ENCODE results near the gene MAPK8IP2.

MAPK8IP2 gene

GRCh38 chr22:50602338-50602700 lies 1.7 kb downstream of the MAPK8IP2 start:
- H3K9me3 ChIP-seq (ENCODE audit: severe bottlenecking) = no peaks in the 10 kb centered on the region
- peaks cover 35% of the 10 kb centered on the region for H3K27me3 ChIP-seq (ENCODE audit: insufficient read depth, poor library complexity, severe bottlenecking)
- no peaks in the 10 kb centered on the region for H3K4me1 ChIP-seq (ENCODE audit: insufficient read depth, poor library complexity, severe bottlenecking)
- DNase-seq (ENCODE audit: low spot score) (no peak), ATAC-seq (ENCODE audit: low read depth) (no peak)
- H3K27ac ChIP-seq (ENCODE audit: poor library complexity, severe bottlenecking) = no peak overlapping the region
- TF ChIP-seq CTCF (IDR thresholded peaks at IDR 0.05; ENCODE audit: poor library complexity, severe bottlenecking) = no peak
- no peak overlapping the region for H3K4me3 ChIP-seq (ENCODE audit: severe bottlenecking)
- no peaks in the 10 kb centered on the region for H3K36me3 ChIP-seq (ENCODE audit: low read depth)

- no peaks in the 10 kb centered on the region for H3K4me1 ChIP-seq (ENCODE audit: insufficient read depth, poor library complexity, severe bottlenecking)
- no peak overlapping the region for H3K4me3 ChIP-seq (ENCODE audit: severe bottlenecking)
- peaks cover 35% of the 10 kb centered on the region for H3K27me3 ChIP-seq (ENCODE audit: insufficient read depth, poor library complexity, severe bottlenecking)
- ATAC-seq (ENCODE audit: low read depth) (no peak), DNase-seq (ENCODE audit: low spot score) (peak; percentile 54)
- H3K9me3 ChIP-seq (ENCODE audit: severe bottlenecking) = no peaks in the 10 kb centered on the region
- no peak for TF ChIP-seq CTCF (IDR thresholded peaks at IDR 0.05; ENCODE audit: poor library complexity, severe bottlenecking)
- H3K27ac ChIP-seq (ENCODE audit: poor library complexity, severe bottlenecking) = no peak overlapping the region
- H3K36me3 ChIP-seq (ENCODE audit: low read depth) = no peaks in the 10 kb centered on the region
Measured at GRCh38 chr22:50603511-50604255, 3.1 kb downstream of the MAPK8IP2 start.

GRCh38 chr22:50604256-50605001 lies 3.8 kb downstream of the MAPK8IP2 start:
- ATAC-seq (ENCODE audit: low read depth) (no peak), DNase-seq (ENCODE audit: low spot score) (peak; percentile 41)
- Histone ChIP-seq H3K36me3 (ENCODE audit: low read depth) (no peaks in the 10 kb centered on the region), H3K27ac (ENCODE audit: poor library complexity, severe bottlenecking) (no peak overlapping the region), H3K4me1 (ENCODE audit: insufficient read depth, poor library complexity, severe bottlenecking) (no peaks in the 10 kb centered on the region), H3K9me3 (ENCODE audit: severe bottlenecking) (no peaks in the 10 kb centered on the region), H3K27me3 (ENCODE audit: insufficient read depth, poor library complexity, severe bottlenecking) (peaks cover 35% of the 10 kb centered on the region), H3K4me3 (ENCODE audit: severe bottlenecking) (no peak overlapping the region)
- no peak for TF ChIP-seq CTCF (IDR thresholded peaks at IDR 0.05; ENCODE audit: poor library complexity, severe bottlenecking)

- no peak for ATAC-seq (ENCODE audit: low read depth)
- Histone ChIP-seq H3K4me3 (ENCODE audit: severe bottlenecking) (no peak overlapping the region), H3K36me3 (ENCODE audit: low read depth) (no peaks in the 10 kb centered on the region), H3K4me1 (ENCODE audit: insufficient read depth, poor library complexity, severe bottlenecking) (no peaks in the 10 kb centered on the region), H3K27me3 (ENCODE audit: insufficient read depth, poor library complexity, severe bottlenecking) (peaks cover 29% of the 10 kb centered on the region), H3K9me3 (ENCODE audit: severe bottlenecking) (no peaks in the 10 kb centered on the region), H3K27ac (ENCODE audit: poor library complexity, severe bottlenecking) (no peak overlapping the region)
- DNase-seq (ENCODE audit: low spot score) = peak; percentile 47
- TF ChIP-seq CTCF (IDR thresholded peaks at IDR 0.05; ENCODE audit: poor library complexity, severe bottlenecking) = no peak
Measured at GRCh38 chr22:50605002-50605612, 4.5 kb downstream of the MAPK8IP2 start.

Data from RWPE2 (cell line).